H7 (cell line): ENCODE measurements around the gene WFDC2. TPM values are rescaled to one million over a fixed set of nuclear protein-coding genes. Genes with fewer than 3 reads are reported as not detected.

ENCODE experiments used
- DNase-seq: peaks from one replicate; pipeline ENCODE4 v3.0.0; 2012
- H3K27me3 ChIP-seq: 2 replicates; pipeline ENCODE4 v1.6.0; 2011; ENCODE audit warnings: mild to moderate bottlenecking, low read length; ENCODE audit not compliant: control insufficient read depth, insufficient read depth
- H3K36me3 ChIP-seq: replicated peaks from 2 replicates; pipeline ENCODE4 v1.5.1; 2011; ENCODE audit warnings: low read length; ENCODE audit not compliant: control insufficient read depth, insufficient read depth
- H3K4me3 ChIP-seq: 2 replicates; pipeline ENCODE4 v1.5.1; 2011; ENCODE audit warnings: low read depth, mild to moderate bottlenecking, control low read depth, low read length, moderate library complexity; ENCODE audit not compliant: insufficient read depth
- total RNA-seq: library from RNA; depleted of rRNA; stranded (reverse); fragments of >200 nt; shearing (Covaris generic); gene quantifications from 2 replicates; pipeline ENCODE4 v1.2.3, GENCODE V29; 2014

Gene WFDC2
- total RNA-seq, 1 experiment from 2014 or later = 16.5 TPM

DNA sequence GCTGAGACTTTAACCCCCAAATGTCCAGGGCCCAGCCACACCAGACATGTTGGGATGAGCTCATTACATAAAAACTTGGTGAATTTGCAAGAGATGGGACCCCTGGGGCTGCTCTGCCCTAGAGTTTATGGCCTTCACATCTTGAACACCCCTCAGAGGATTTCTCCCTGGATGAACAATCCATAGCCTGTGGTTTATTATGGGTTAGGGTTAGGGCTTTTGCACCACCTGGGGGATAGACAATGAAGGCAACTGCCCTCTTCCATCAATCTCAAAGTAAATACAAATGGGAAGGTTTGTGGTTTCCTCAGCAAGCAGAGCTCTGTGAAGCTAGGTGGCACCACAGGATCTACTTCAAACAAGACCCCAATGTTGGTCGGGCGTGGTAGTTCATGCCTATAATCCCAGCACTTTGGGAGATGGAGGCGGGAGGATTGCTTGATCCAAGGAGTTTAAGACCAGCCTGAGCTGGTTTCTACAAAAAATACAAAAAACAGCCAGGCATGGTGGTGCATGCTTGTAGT, 28.5 kb downstream of the WFDC2 start:
- peak; percentile 20 for DNase-seq
- Histone ChIP-seq H3K36me3 (no peaks in the 10 kb centered on the region), H3K4me3 (no peak overlapping the region), H3K27me3 (no peaks in the 10 kb centered on the region)

DNA sequence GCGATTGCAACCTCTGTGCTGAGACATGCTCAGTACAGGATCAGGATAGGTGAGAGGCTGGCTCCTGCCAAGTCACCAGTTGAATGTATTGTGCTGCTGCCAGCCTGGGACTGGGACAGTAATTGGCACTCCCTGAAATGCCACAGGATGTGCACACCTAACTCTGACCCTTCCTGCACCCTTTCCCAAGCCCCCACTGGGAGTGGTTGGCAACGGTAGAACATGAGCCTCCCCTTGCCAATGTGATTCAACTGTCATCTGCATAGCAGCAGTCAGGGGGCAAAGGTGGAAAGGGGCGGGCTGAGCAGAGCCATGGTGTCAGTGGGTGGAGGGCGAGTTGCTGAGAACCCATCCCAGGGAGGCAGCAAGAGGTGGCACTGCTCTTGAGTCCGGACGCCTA, 30.5 kb downstream of the WFDC2 start:
- H3K27me3 ChIP-seq = no peaks in the 10 kb centered on the region
- no peaks in the 10 kb centered on the region for H3K36me3 ChIP-seq
- DNase-seq = no peak
- no peak overlapping the region for H3K4me3 ChIP-seq

DNA sequence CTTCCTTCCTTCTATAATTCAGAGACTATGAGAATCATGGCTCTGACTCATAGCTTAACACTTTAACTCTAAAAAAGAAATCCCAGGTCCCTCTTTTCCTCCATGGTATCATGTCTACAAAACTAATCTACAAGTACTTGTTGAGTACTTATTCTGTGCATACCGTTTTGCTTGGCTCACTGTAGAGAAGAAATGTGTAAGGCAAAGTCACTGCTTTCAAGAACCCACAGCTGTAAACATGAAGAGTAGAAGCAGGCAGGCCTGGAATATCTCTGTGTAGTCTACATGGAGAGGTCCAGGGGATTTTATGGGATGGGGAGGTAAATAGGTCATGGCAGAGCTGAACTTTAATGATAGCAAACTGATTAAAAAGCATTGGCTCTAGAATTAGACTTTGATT, 32.0 kb downstream of the WFDC2 start:
- no peak for DNase-seq
- no peak overlapping the region for H3K4me3 ChIP-seq
- H3K36me3 ChIP-seq = no peaks in the 10 kb centered on the region
- H3K27me3 ChIP-seq = no peaks in the 10 kb centered on the region

DNA sequence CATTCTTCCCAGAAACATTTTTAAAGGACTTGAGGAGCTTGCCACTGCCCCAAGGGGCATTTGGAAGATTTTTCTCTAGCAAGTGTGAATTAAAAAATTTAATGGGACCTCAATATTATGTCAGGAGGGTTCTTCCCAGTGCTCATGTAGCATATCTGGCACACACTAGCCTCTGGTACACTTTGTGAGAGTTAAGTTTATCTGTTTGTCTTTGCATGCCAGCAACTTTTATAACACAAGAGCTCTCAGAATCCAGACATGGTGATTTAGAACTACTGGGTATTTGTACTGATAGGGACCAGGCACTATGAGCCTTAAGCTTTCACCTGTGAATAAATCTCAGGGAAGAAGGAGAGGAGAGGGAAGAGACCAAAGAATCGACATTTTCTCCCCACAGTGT, 33.0 kb downstream of the WFDC2 start:
- DNase-seq = no peak
- H3K4me3 ChIP-seq = no peak overlapping the region
- H3K27me3 ChIP-seq = no peaks in the 10 kb centered on the region
- H3K36me3 ChIP-seq = no peaks in the 10 kb centered on the region

DNA sequence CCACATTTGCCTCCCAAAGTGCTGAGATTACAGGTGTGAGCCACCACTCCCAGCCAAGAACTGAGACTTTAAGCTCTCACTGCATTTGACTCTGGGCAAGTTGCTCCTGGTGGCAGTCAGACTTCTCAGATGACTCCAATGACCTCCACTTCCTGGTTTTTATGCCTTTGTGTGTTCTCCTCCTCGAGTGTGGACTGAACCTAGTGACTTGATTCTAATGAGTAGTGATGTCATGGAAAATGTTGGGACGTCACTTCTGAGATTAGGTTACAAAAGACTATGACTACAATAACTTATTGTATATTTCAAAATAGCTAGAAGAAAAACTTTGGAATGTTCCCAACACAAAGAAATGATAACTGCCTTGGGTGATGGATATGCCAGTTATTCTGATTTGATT, 33.9 kb downstream of the WFDC2 start:
- Histone ChIP-seq H3K27me3 (no peaks in the 10 kb centered on the region), H3K4me3 (no peak overlapping the region), H3K36me3 (no peaks in the 10 kb centered on the region)
- no peak for DNase-seq

- Histone ChIP-seq H3K27me3 (peaks cover 2% of the 10 kb centered on the region; the same call in 1 of the 2 replicates), H3K4me3 (no peak overlapping the region), H3K36me3 (no peaks in the 10 kb centered on the region)
- DNase-seq = no peak
These were observed 36.8 kb downstream of the WFDC2 start for GRCh38 chr20:45506398-45506797.

- no peak for DNase-seq
- Histone ChIP-seq H3K4me3 (no peak overlapping the region), H3K27me3 (peaks cover 2% of the 10 kb centered on the region; the same call in 1 of the 2 replicates), H3K36me3 (no peaks in the 10 kb centered on the region)
These were observed 37.7 kb downstream of the WFDC2 start for GRCh38 chr20:45507011-45507820.

DNA sequence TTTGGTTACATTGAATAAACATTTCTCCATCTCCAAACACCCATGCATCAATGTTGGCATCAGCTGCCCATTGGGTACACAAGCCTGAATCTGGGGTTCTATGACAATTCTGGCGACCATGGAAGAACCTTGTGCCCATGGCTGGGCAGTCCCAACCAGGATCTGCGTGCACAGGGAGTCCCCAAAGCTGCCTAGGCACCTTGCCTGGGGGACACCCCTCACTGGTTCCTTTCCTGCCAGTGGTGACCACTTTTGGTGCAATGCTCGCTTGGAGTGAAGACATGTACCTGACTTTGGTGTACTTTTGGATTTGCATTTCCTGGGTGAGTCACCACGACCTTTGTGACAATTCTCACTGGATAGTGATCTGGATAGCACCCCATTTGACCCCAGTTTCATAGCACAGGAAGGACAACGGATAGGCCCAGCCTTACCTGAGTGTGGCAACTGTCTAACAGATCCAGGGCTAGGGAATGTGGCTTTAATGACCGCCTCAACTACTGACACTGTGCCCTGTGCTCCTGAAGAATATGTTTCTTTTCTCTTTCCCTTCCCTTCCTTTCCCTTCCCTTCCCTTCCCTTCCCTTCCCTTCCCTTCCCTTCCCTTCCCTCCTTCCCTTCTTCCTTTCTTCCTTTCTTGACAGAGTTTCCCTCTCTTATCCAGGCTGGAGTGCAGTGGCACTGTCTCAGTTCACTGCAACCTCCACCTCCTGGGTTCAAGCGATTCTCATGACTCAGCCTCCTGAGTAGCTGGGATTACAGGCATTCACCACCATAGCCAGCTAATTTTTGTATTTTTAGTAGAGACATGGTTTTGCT, 38.7 kb downstream of the WFDC2 start:
- Histone ChIP-seq H3K27me3 (peaks cover 2% of the 10 kb centered on the region; the same call in 1 of the 2 replicates), H3K4me3 (no peak overlapping the region), H3K36me3 (no peaks in the 10 kb centered on the region)
- DNase-seq = no peak

- no peak for DNase-seq
- H3K4me3 ChIP-seq = no peak overlapping the region
- no peaks in the 10 kb centered on the region for H3K36me3 ChIP-seq
- peaks cover 2% of the 10 kb centered on the region; the same call in 1 of the 2 replicates for H3K27me3 ChIP-seq
These were observed 39.5 kb downstream of the WFDC2 start for GRCh38 chr20:45509091-45509490.

DNA sequence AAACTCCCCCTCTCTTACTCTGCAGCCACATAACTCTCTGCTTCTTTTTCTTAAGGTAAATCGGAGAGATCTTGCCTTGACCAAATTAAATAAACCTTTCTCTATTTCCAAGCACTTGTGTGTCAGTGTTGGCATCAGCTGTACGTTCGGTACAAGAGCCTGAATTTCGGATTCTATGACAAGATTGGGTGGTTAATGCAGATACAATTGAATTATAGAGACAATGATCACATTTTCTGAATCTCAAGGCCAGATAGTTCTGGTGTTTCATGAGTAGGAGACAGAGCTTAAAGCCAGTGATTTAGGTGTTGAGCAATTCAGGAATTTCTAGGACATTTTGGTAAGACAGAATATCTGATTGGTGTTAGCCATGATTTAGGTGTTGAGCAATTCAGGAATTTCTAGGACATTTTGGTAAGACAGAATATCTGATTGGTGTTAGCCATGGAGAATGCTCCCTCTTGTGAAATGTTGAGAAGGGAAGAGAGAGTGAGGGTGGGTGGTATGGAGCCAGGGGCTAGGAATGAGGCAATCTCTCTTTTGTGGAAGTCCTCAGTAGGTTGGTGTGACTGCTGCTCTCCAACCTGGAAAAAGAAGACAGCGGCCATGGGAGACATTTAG, 40.8 kb downstream of the WFDC2 start:
- H3K27me3 ChIP-seq = peaks cover 2% of the 10 kb centered on the region; the same call in 1 of the 2 replicates
- DNase-seq = no peak
- H3K36me3 ChIP-seq = no peaks in the 10 kb centered on the region
- H3K4me3 ChIP-seq = no peak overlapping the region

GRCh38 chr20:45515147-45515913, 45.8 kb downstream of the WFDC2 start, which contains the start of gene SPINT3:
Gene SPINT3 (minus strand): TSS chr20:45515622. CDS start chr20:45515608, 14 bp downstream.
- Histone ChIP-seq H3K36me3 (no peaks in the 10 kb centered on the region), H3K27me3 (peaks cover 2% of the 10 kb centered on the region; the same call in 1 of the 2 replicates), H3K4me3 (no peak within 1 kb of the TSS)
- no peak for DNase-seq

DNA sequence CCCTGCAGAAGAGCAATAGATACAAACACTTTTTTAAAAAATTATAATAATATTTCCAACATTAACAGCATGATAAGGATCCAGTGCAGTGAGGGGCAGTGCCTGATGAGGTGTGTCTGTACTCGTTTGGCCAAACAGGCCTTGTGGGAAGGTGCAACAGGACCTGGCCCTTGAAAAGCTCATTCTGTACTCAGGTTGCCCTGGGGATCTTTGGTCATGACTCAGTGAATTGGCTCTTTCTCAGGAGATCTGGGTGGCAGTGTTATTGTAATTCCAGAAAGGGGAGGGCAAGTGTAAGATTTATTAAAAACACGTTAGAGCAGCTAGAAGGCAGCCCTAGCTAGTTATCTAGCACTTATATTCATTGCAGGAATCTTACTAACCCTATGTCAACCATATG, 48.7 kb downstream of the WFDC2 start:
- no peak for DNase-seq
- Histone ChIP-seq H3K4me3 (no peak overlapping the region), H3K36me3 (no peaks in the 10 kb centered on the region), H3K27me3 (no peaks in the 10 kb centered on the region; the same call in 1 of the 2 replicates)

- Histone ChIP-seq H3K27me3 (no peaks in the 10 kb centered on the region; the same call in 1 of the 2 replicates), H3K36me3 (no peaks in the 10 kb centered on the region), H3K4me3 (no peak overlapping the region)
- no peak for DNase-seq
These were observed 54.3 kb downstream of the WFDC2 start for GRCh38 chr20:45523821-45524220.

GRCh38 chr20:45527294-45527693, 57.7 kb downstream of the WFDC2 start:
- no peak overlapping the region for H3K4me3 ChIP-seq
- DNase-seq = no peak
- no peaks in the 10 kb centered on the region; the same call in 1 of the 2 replicates for H3K27me3 ChIP-seq
- H3K36me3 ChIP-seq = no peaks in the 10 kb centered on the region
